Erythroblast (primary cell): ENCODE measurements around the gene GNAT1.

Experiments
- GATA1 ChIP-seq: IDR thresholded peaks from 2 replicates; pipeline ENCODE4 v1.6.1; 2011; ENCODE audit warnings: low read depth, mild to moderate bottlenecking, control low read depth, low read length, moderate library complexity
- POLR2A ChIP-seq: IDR thresholded peaks from 2 replicates; pipeline ENCODE4 v1.6.1; 2011; ENCODE audit warnings: mild to moderate bottlenecking, low read length

- TF ChIP-seq POLR2A (no peak), GATA1 (no peak)
Measured at GRCh38 chr3:50147016-50147415, 44.4 kb upstream of the GNAT1 start.
